Measurements from ENCODE around the gene ISM1.
A peak's percentile ranks its signal among the peaks of the same experiment; 100 is the strongest.
"Not testable (repeated sequence)": the region's sequence is repeated elsewhere in the genome, so short reads cannot be mapped to it uniquely, and the experiment has no call there.

ISM1 gene

GRCh38 chr20:13222319-13222716 is 1.2 kb downstream of the ISM1 start:
- no peak for DNase-seq

DNA sequence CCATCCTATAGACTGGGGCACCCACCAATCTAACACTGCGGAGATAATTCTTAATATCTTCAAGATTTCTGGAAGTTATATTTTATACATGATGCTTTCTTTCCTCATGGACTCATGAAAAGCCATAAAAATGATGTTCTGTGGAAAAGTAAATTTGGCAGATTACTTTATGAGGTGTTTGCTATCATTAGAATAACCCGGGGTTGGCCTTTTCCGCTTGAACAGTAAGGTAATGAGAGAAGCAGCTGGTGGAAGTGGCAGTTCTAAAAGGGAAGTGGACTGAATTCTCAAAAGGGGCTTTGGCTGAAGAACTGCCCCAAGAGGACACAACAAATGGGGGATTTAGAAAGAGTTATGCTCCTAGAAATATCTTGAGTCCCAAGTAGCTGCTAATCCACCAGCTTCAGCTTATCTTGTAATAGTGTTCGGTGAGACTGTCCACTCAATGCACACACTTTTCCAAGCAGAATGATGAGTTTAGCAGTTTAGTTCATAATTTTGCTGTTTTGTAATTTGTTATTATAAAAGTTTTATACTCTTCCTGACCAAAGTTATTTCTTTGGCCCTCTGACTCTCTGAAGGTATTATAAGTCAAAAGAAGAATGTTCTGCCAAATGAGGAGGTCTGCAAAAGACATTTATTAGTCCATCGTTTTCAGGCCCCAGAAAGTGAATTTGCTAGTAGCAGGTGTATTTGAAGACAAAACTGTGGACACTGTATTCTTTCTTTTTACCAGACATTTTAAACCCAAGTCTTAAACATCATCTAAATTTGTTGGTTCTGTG is 2.9 kb downstream of the ISM1 start:
- DNase-seq: no peak

DNA sequence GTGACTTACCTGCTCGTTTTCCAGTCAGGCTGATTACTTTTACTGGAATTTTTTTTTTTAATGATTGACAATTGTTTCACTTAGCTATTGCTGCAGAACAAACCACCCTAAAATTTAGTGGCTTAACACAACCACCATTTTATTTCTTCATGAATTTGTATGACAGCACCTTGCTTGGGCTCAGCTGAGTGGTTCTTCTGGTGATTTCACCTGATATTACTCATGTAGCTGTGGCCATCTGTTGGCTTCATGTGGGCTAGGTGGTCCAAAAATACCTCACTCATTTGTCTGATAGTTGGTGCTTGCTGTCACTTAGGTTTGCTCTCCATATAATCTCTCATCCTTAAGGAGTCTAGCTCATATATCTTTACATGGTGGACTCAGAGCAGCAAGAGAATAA is 5.3 kb downstream of the ISM1 start:
- DNase-seq: no peak

DNA sequence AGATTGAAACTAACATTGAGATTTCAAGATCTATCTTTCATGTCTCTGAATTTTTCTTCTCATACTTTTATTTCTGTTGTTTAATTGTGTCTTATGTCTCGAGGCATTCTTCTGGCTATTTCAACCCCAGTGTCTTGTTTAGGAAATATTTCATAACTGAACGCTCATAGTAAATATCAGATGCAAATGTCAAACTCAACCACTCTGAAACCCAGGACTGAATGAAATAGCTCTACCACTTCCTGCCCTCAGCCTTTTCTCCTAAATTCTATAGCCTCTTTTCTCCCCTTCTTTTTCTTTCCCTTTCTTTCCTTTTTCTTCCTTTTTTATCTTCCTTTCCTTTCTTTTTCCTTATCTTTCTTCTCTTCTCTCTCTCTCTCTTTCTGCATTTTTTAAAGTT is 7.7 kb downstream of the ISM1 start:
- no peak for DNase-seq

DNA sequence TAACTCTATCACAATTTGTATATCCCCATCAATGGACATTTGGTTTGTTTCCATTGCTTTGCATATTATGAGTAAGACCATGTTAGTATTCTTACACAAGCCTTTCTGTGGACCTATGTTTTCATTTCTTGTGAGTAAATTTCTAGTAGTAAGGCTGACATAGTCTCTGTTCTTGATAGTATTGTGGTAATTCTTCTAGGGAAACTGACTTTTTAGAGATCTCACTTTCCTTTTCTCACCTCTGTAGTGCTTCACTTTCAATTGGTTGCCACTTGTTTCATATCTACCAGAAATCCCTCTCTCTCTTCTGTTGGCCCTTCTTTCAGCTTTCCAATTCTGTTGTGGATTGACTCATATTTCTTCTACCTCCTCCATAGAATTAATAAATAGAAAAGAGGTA is 8.5 kb downstream of the ISM1 start:
- DNase-seq: no peak

- DNase-seq: peak; percentile 86
Measured at GRCh38 chr20:13231031-13231752, 10.1 kb downstream of the ISM1 start.

GRCh38 chr20:13232999-13233398 is 11.9 kb downstream of the ISM1 start:
- DNase-seq: no peak

DNA sequence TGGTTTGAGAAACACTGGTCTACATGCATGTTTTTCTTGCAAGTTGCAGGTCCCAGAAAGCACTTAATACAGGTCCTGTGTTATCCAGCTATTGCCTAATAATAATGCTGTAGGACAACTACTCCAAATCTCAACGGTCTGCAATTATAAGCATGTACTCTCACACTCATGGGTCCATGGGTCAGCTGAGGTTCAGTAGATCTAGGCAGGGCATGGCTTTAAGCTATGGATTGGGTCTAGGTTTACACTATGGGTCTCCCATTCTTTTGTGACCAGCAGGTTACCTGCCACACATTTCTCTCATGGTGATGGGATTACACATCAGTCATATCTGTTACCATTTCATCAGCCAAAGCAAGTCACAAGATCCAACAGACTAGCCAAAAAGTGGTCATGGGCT is 13.9 kb downstream of the ISM1 start:
- no peak for DNase-seq

DNA sequence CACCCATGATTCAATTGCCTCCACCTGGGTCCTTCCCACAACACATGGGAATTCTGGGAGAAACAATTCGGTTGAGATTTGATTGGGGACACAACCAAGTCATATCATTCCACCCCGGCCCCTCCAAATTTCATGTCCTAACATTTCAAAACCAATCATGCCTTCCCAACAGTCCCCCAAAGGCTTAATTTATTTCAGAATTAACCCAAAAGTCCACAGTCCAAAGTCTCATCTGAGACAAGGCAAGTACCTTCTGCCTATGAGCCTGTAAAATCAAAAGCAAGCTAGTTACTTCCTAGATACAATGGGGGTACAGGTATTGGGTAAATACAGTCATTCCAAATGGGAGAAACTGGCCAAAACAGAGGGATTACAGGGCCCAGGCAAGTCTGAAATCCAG is 15.3 kb downstream of the ISM1 start:
- not testable (repeated sequence) for DNase-seq

GRCh38 chr20:13236990-13237720 is 16.1 kb downstream of the ISM1 start:
- DNase-seq: no peak

GRCh38 chr20:13238001-13238653 is 17.1 kb downstream of the ISM1 start:
- no peak for DNase-seq

DNA sequence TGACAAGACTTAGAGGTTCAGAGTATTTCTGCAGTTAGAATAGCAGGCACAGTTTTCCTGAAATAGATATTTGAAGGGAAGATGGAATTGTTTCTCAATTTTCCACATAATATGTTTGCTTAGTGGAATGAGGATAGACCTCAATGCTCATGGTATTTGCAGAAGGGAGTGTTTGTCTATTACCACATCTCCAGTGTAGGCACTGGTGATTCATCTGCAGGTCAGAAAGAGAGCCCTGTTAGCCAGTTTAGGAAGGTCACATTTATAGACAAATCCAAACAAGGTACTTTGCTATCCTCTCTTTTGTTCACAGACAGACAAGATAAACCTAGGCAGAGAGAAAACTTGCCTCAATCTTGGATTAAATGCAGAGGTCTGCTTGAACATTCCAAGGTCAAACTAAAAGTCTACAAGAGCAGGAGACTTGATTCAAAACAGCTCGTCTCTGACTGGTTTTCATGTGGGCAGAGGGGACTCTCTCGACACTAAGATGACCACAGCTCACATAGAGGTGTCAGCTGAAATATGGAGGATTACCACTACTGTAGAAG is 22.8 kb downstream of the ISM1 start:
- DNase-seq: no peak

GRCh38 chr20:13245250-13245723 is 24.2 kb downstream of the ISM1 start:
- no peak for DNase-seq

- no peak for DNase-seq
Measured at GRCh38 chr20:13249118-13249797, 28.2 kb downstream of the ISM1 start.

- no peak for DNase-seq
Measured at GRCh38 chr20:13249798-13250170, 28.7 kb downstream of the ISM1 start.

GRCh38 chr20:13250251-13250650 is 29.2 kb downstream of the ISM1 start:
- DNase-seq: no peak

GRCh38 chr20:13251106-13251903 is 30.2 kb downstream of the ISM1 start:
- no peak for DNase-seq

DNA sequence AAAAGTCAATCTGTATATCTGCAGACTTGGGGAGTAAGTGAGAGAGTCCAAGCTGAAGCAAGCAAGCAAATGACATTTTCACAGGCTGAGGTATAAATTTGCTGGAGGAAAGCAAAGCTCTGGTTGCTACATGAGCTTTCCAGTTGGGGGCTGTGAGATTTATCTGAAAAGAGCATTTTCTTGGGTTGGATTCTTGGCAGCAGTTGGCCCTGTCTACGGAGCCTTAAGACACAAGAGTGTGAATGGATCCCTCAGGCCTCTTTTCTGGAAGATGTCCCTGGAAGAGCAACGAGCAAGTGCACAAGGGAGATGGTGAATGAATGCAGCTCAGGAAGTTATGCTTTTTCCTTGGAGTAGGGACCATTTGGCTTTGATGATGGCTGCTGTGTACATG is 30.8 kb downstream of the ISM1 start:
- DNase-seq: no peak

- DNase-seq: no peak
Measured at GRCh38 chr20:13255356-13255755, 34.3 kb downstream of the ISM1 start.

DNA sequence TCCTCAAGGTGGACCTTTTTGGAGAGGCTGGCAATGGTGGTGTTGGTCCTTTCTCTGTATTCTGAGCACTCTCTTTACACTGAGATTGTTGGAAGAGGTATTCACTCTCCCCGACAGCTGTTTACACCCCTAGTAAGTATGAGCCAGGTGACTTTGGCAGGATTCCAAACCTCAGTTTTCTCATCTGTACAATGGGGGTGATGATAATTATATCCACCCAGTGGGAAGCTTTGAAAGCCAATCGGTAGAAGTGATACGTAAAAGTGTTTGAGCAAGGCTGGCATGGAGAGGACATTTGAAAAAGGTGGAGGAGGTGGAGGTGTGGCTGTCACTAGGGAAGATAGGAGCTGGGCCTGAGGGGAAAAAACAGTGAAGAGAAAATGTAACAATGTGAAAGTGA is 35.5 kb downstream of the ISM1 start:
- no peak for DNase-seq

- no peak for DNase-seq
Measured at GRCh38 chr20:13259921-13260320, 38.8 kb downstream of the ISM1 start.
